GM12892 (cell line): ENCODE results near the gene C2orf66.

Experiments used
- DNase-seq: peaks from one replicate; pipeline ENCODE4 v3.0.0; 2011; ENCODE audit not compliant: insufficient read length
- FAIRE-seq: peaks from 2 replicates; lab custom pipeline; 2011; peaks lifted over from hg19 to GRCh38; lab: Jason Lieb, UNC
- POLR2A ChIP-seq: IDR thresholded peaks from 2 replicates; pipeline ENCODE4 v1.6.1; 2011; ENCODE audit warnings: low read depth, low read length, control low read depth
- POLR2AphosphoS5 ChIP-seq: IDR thresholded peaks from 2 replicates; pipeline ENCODE4 v1.6.1; 2011; ENCODE audit warnings: low read depth, low read length, control low read depth
- TAF1 ChIP-seq: IDR thresholded peaks from 2 replicates; pipeline ENCODE4 v1.6.1; 2011; ENCODE audit warnings: low read depth, mild to moderate bottlenecking, control low read depth, low read length, borderline replicate concordance

C2orf66 gene

GRCh38 chr2:196823750-196824522, 14.8 kb upstream of the C2orf66 start:
- TF ChIP-seq TAF1 (no peak), POLR2AphosphoS5 (no peak), POLR2A (no peak)
- DNase-seq (no peak), FAIRE-seq (no peak)

- FAIRE-seq, result no peak
- no peak for TF ChIP-seq TAF1
- no peak for TF ChIP-seq POLR2AphosphoS5
- no peak for TF ChIP-seq POLR2A
Measured at GRCh38 chr2:196821195-196821594, 12.0 kb upstream of the C2orf66 start.

GRCh38 chr2:196808083-196808665, 981 bp downstream of the C2orf66 start:
- DNase-seq (no peak), FAIRE-seq (no peak)
- TF ChIP-seq TAF1 (no peak), POLR2AphosphoS5 (no peak), POLR2A (no peak)

More at GRCh38 chr2:196821195-196821594, 12.0 kb upstream of the C2orf66 start:
- no peak for DNase-seq

GRCh38 chr2:196804381-196804780, 4.8 kb downstream of the C2orf66 start:
- FAIRE-seq (no peak), DNase-seq (no peak)
- TF ChIP-seq TAF1, result no peak
- TF ChIP-seq POLR2AphosphoS5, result no peak
- no peak for TF ChIP-seq POLR2A

GRCh38 chr2:196802401-196802800, 6.8 kb downstream of the C2orf66 start:
- DNase-seq (no peak), FAIRE-seq (no peak)
- TF ChIP-seq POLR2A (no peak), POLR2AphosphoS5 (no peak), TAF1 (no peak)

GRCh38 chr2:196801674-196802261, 7.4 kb downstream of the C2orf66 start:
- no peak for FAIRE-seq
- DNase-seq, result no peak
- TF ChIP-seq POLR2AphosphoS5 (no peak), POLR2A (no peak), TAF1 (no peak)

GRCh38 chr2:196798980-196799379, 10.2 kb downstream of the C2orf66 start:
- FAIRE-seq, result peak; percentile 40
- TF ChIP-seq POLR2A (no peak), TAF1 (no peak), POLR2AphosphoS5 (no peak)
- no peak for DNase-seq

- TF ChIP-seq POLR2A, result no peak
- TF ChIP-seq POLR2AphosphoS5, result no peak
- TF ChIP-seq TAF1, result no peak
- no peak for DNase-seq
- FAIRE-seq, result no peak
Measured at GRCh38 chr2:196792865-196793264, 16.3 kb downstream of the C2orf66 start.

- TF ChIP-seq TAF1 (no peak), POLR2AphosphoS5 (no peak), POLR2A (no peak)
- DNase-seq, result no peak
- no peak for FAIRE-seq
Measured at GRCh38 chr2:196783431-196784094, 25.6 kb downstream of the C2orf66 start.

- no peak for DNase-seq
- FAIRE-seq, result no peak
- TF ChIP-seq POLR2AphosphoS5 (no peak), TAF1 (no peak), POLR2A (no peak)
Measured at GRCh38 chr2:196767101-196767500, 42.1 kb downstream of the C2orf66 start.

- no peak for DNase-seq
- TF ChIP-seq POLR2A (no peak), POLR2AphosphoS5 (no peak), TAF1 (no peak)
- FAIRE-seq, result no peak
Measured at GRCh38 chr2:196759378-196759706, 49.8 kb downstream of the C2orf66 start.
